ENCODE measurements around the gene TMEM259.

Gene TMEM259

GRCh38 chr19:973726-974563, 47.0 kb downstream of the TMEM259 start:
- Histone ChIP-seq H3K27me3 (ENCODE audit: control insufficient read depth in 1 of 2, insufficient read depth in 2 of 2, low read length in 2 of 2) (no peaks in the 10 kb centered on the region), H3K27ac (ENCODE audit: low read depth, low read length) (no peak overlapping the region), H3K9ac (ENCODE audit: low read depth in 1 of 2, low read length in 2 of 2) (no peak overlapping the region), H3K9me3 (ENCODE audit: control insufficient read depth in 1 of 2, low read length in 2 of 2) (peaks cover 6 to 7% of the 10 kb centered on the region in 2 donors), H3K36me3 (ENCODE audit: control insufficient read depth in 1 of 2, insufficient read depth in 2 of 2, low read length in 2 of 2) (peaks cover 8 to 10% of the 10 kb centered on the region in 2 donors), H3K4me3 (ENCODE audit: low read depth in 1 of 2, low read length in 2 of 2) (no peak overlapping the region), H3K4me1 (ENCODE audit: control insufficient read depth in 1 of 2, insufficient read depth in 2 of 2, low read length in 2 of 2) (no peaks in the 10 kb centered on the region)

GRCh38 chr19:972281-972680, 48.6 kb downstream of the TMEM259 start:
- no peaks in the 10 kb centered on the region for H3K4me1 ChIP-seq (ENCODE audit: control insufficient read depth in 1 of 2, insufficient read depth in 2 of 2, low read length in 2 of 2)
- peaks cover 8 to 20% of the 10 kb centered on the region in 2 donors for H3K36me3 ChIP-seq (ENCODE audit: control insufficient read depth in 1 of 2, insufficient read depth in 2 of 2, low read length in 2 of 2)
- no peak overlapping the region for H3K4me3 ChIP-seq (ENCODE audit: low read depth in 1 of 2, low read length in 2 of 2)
- H3K27ac ChIP-seq (ENCODE audit: low read depth, low read length): no peak overlapping the region
- H3K9ac ChIP-seq (ENCODE audit: low read depth in 1 of 2, low read length in 2 of 2): no peak overlapping the region
- H3K9me3 ChIP-seq (ENCODE audit: control insufficient read depth in 1 of 2, low read length in 2 of 2): peaks cover 6 to 7% of the 10 kb centered on the region in 2 donors
- no peaks in the 10 kb centered on the region for H3K27me3 ChIP-seq (ENCODE audit: control insufficient read depth in 1 of 2, insufficient read depth in 2 of 2, low read length in 2 of 2)

- no peaks in the 10 kb centered on the region for H3K27me3 ChIP-seq (ENCODE audit: control insufficient read depth in 1 of 2, insufficient read depth in 2 of 2, low read length in 2 of 2)
- H3K9me3 ChIP-seq (ENCODE audit: control insufficient read depth in 1 of 2, low read length in 2 of 2): peaks cover 6 to 7% of the 10 kb centered on the region in 2 donors
- H3K9ac ChIP-seq (ENCODE audit: low read depth in 1 of 2, low read length in 2 of 2): no peak overlapping the region
- H3K4me1 ChIP-seq (ENCODE audit: control insufficient read depth in 1 of 2, insufficient read depth in 2 of 2, low read length in 2 of 2): no peaks in the 10 kb centered on the region
- no peak overlapping the region for H3K4me3 ChIP-seq (ENCODE audit: low read depth in 1 of 2, low read length in 2 of 2)
- no peak overlapping the region for H3K27ac ChIP-seq (ENCODE audit: low read depth, low read length)
- peaks cover 8 to 21% of the 10 kb centered on the region in 2 donors for H3K36me3 ChIP-seq (ENCODE audit: control insufficient read depth in 1 of 2, insufficient read depth in 2 of 2, low read length in 2 of 2)
Measured at GRCh38 chr19:971795-972194, 49.1 kb downstream of the TMEM259 start.

GRCh38 chr19:970695-971094, 50.2 kb downstream of the TMEM259 start:
- H3K9ac ChIP-seq (ENCODE audit: low read depth in 1 of 2, low read length in 2 of 2): no peak overlapping the region
- H3K27ac ChIP-seq (ENCODE audit: low read depth, low read length): no peak overlapping the region
- peaks cover 8 to 26% of the 10 kb centered on the region in 2 donors for H3K36me3 ChIP-seq (ENCODE audit: control insufficient read depth in 1 of 2, insufficient read depth in 2 of 2, low read length in 2 of 2)
- H3K4me1 ChIP-seq (ENCODE audit: control insufficient read depth in 1 of 2, insufficient read depth in 2 of 2, low read length in 2 of 2): no peaks in the 10 kb centered on the region
- no peak overlapping the region for H3K4me3 ChIP-seq (ENCODE audit: low read depth in 1 of 2, low read length in 2 of 2)
- H3K9me3 ChIP-seq (ENCODE audit: control insufficient read depth in 1 of 2, low read length in 2 of 2): peaks cover 6 to 7% of the 10 kb centered on the region in 2 donors
- no peaks in the 10 kb centered on the region for H3K27me3 ChIP-seq (ENCODE audit: control insufficient read depth in 1 of 2, insufficient read depth in 2 of 2, low read length in 2 of 2)

- Histone ChIP-seq H3K4me1 (ENCODE audit: control insufficient read depth in 1 of 2, insufficient read depth in 2 of 2, low read length in 2 of 2) (no peaks in the 10 kb centered on the region), H3K36me3 (ENCODE audit: control insufficient read depth in 1 of 2, insufficient read depth in 2 of 2, low read length in 2 of 2) (peaks cover 5 to 39% of the 10 kb centered on the region in 2 donors), H3K9me3 (ENCODE audit: control insufficient read depth in 1 of 2, low read length in 2 of 2) (peaks cover 6 to 7% of the 10 kb centered on the region in 2 donors), H3K27me3 (ENCODE audit: control insufficient read depth in 1 of 2, insufficient read depth in 2 of 2, low read length in 2 of 2) (no peaks in the 10 kb centered on the region), H3K9ac (ENCODE audit: low read depth in 1 of 2, low read length in 2 of 2) (no peak overlapping the region), H3K4me3 (ENCODE audit: low read depth in 1 of 2, low read length in 2 of 2) (no peak overlapping the region), H3K27ac (ENCODE audit: low read depth, low read length) (no peak overlapping the region)
Measured at GRCh38 chr19:966485-967088, 54.3 kb downstream of the TMEM259 start.

GRCh38 chr19:964761-965694, 55.9 kb downstream of the TMEM259 start:
- no peaks in the 10 kb centered on the region for H3K4me1 ChIP-seq (ENCODE audit: control insufficient read depth in 1 of 2, insufficient read depth in 2 of 2, low read length in 2 of 2)
- no peaks in the 10 kb centered on the region for H3K27me3 ChIP-seq (ENCODE audit: control insufficient read depth in 1 of 2, insufficient read depth in 2 of 2, low read length in 2 of 2)
- peaks cover 0 to 32% of the 10 kb centered on the region in 2 donors for H3K36me3 ChIP-seq (ENCODE audit: control insufficient read depth in 1 of 2, insufficient read depth in 2 of 2, low read length in 2 of 2)
- no peaks in the 10 kb centered on the region for H3K9me3 ChIP-seq (ENCODE audit: control insufficient read depth in 1 of 2, low read length in 2 of 2)
- no peak overlapping the region for H3K27ac ChIP-seq (ENCODE audit: low read depth, low read length)
- no peak overlapping the region for H3K4me3 ChIP-seq (ENCODE audit: low read depth in 1 of 2, low read length in 2 of 2)
- no peak overlapping the region for H3K9ac ChIP-seq (ENCODE audit: low read depth in 1 of 2, low read length in 2 of 2)

- H3K27ac ChIP-seq (ENCODE audit: low read depth, low read length): no peak overlapping the region
- no peaks in the 10 kb centered on the region for H3K4me1 ChIP-seq (ENCODE audit: control insufficient read depth in 1 of 2, insufficient read depth in 2 of 2, low read length in 2 of 2)
- no peak overlapping the region for H3K4me3 ChIP-seq (ENCODE audit: low read depth in 1 of 2, low read length in 2 of 2)
- H3K9me3 ChIP-seq (ENCODE audit: control insufficient read depth in 1 of 2, low read length in 2 of 2): no peaks in the 10 kb centered on the region
- H3K9ac ChIP-seq (ENCODE audit: low read depth in 1 of 2, low read length in 2 of 2): no peak overlapping the region
- peaks cover 0 to 30% of the 10 kb centered on the region in 2 donors for H3K36me3 ChIP-seq (ENCODE audit: control insufficient read depth in 1 of 2, insufficient read depth in 2 of 2, low read length in 2 of 2)
- H3K27me3 ChIP-seq (ENCODE audit: control insufficient read depth in 1 of 2, insufficient read depth in 2 of 2, low read length in 2 of 2): no peaks in the 10 kb centered on the region
Measured at GRCh38 chr19:964116-964520, 56.8 kb downstream of the TMEM259 start.

- Histone ChIP-seq H3K27ac (ENCODE audit: low read depth, low read length) (no peak overlapping the region), H3K9me3 (ENCODE audit: control insufficient read depth in 1 of 2, low read length in 2 of 2) (no peaks in the 10 kb centered on the region), H3K36me3 (ENCODE audit: control insufficient read depth in 1 of 2, insufficient read depth in 2 of 2, low read length in 2 of 2) (peaks cover 0 to 25% of the 10 kb centered on the region in 2 donors), H3K9ac (ENCODE audit: low read depth in 1 of 2, low read length in 2 of 2) (no peak overlapping the region), H3K4me1 (ENCODE audit: control insufficient read depth in 1 of 2, insufficient read depth in 2 of 2, low read length in 2 of 2) (no peaks in the 10 kb centered on the region), H3K27me3 (ENCODE audit: control insufficient read depth in 1 of 2, insufficient read depth in 2 of 2, low read length in 2 of 2) (no peaks in the 10 kb centered on the region), H3K4me3 (ENCODE audit: low read depth in 1 of 2, low read length in 2 of 2) (no peak overlapping the region)
Measured at GRCh38 chr19:963486-963951, 57.4 kb downstream of the TMEM259 start.

GRCh38 chr19:962683-963400, 58.1 kb downstream of the TMEM259 start:
- peaks cover 0 to 21% of the 10 kb centered on the region in 2 donors for H3K36me3 ChIP-seq (ENCODE audit: control insufficient read depth in 1 of 2, insufficient read depth in 2 of 2, low read length in 2 of 2)
- no peak overlapping the region for H3K27ac ChIP-seq (ENCODE audit: low read depth, low read length)
- H3K27me3 ChIP-seq (ENCODE audit: control insufficient read depth in 1 of 2, insufficient read depth in 2 of 2, low read length in 2 of 2): no peaks in the 10 kb centered on the region
- H3K4me1 ChIP-seq (ENCODE audit: control insufficient read depth in 1 of 2, insufficient read depth in 2 of 2, low read length in 2 of 2): no peaks in the 10 kb centered on the region
- no peak overlapping the region for H3K4me3 ChIP-seq (ENCODE audit: low read depth in 1 of 2, low read length in 2 of 2)
- H3K9ac ChIP-seq (ENCODE audit: low read depth in 1 of 2, low read length in 2 of 2): no peak overlapping the region
- no peaks in the 10 kb centered on the region for H3K9me3 ChIP-seq (ENCODE audit: control insufficient read depth in 1 of 2, low read length in 2 of 2)

All from duodenal mucosa (tissue), 2 donors.